SW480 (cell line): ENCODE results near the gene GALNS.

ENCODE experiments used
- DNase-seq: peaks from one replicate; pipeline ENCODE4 v3.0.0-alpha.2; 2016; ENCODE audit warnings: low spot score

Gene GALNS

GRCh38 chr16:88856122-88856827, 472 bp downstream of the GALNS start:
- DNase-seq: no peak

GRCh38 chr16:88855736-88856121, 1.0 kb downstream of the GALNS start:
- DNase-seq: no peak

- DNase-seq: no peak
Measured at GRCh38 chr16:88855176-88855575, 1.6 kb downstream of the GALNS start.

GRCh38 chr16:88854306-88855111, 2.2 kb downstream of the GALNS start:
- no peak for DNase-seq

GRCh38 chr16:88853325-88853941, 3.3 kb downstream of the GALNS start:
- no peak for DNase-seq

- no peak for DNase-seq
Measured at GRCh38 chr16:88851616-88852015, 5.1 kb downstream of the GALNS start.

GRCh38 chr16:88850531-88851199, 6.1 kb downstream of the GALNS start:
- DNase-seq: no peak

GRCh38 chr16:88848557-88848956, 8.2 kb downstream of the GALNS start:
- no peak for DNase-seq

GRCh38 chr16:88847654-88848053, 9.1 kb downstream of the GALNS start:
- DNase-seq: no peak

GRCh38 chr16:88846088-88846487, 10.7 kb downstream of the GALNS start:
- DNase-seq: no peak

GRCh38 chr16:88844419-88845036, 12.2 kb downstream of the GALNS start:
- DNase-seq: no peak

- no peak for DNase-seq
Measured at GRCh38 chr16:88843256-88843655, 13.5 kb downstream of the GALNS start.

GRCh38 chr16:88842806-88843205, 13.9 kb downstream of the GALNS start:
- no peak for DNase-seq

GRCh38 chr16:88842308-88842756, 14.4 kb downstream of the GALNS start:
- DNase-seq: no peak

GRCh38 chr16:88841521-88842307, 15.0 kb downstream of the GALNS start:
- DNase-seq: no peak

- DNase-seq: no peak
Measured at GRCh38 chr16:88840600-88841215, 16.0 kb downstream of the GALNS start.

- no peak for DNase-seq
Measured at GRCh38 chr16:88839745-88840599, 16.8 kb downstream of the GALNS start.

GRCh38 chr16:88839026-88839529, 17.7 kb downstream of the GALNS start:
- no peak for DNase-seq

- no peak for DNase-seq
Measured at GRCh38 chr16:88838566-88838965, 18.2 kb downstream of the GALNS start.

- DNase-seq: no peak
Measured at GRCh38 chr16:88837806-88838205, 18.9 kb downstream of the GALNS start.
